NCI-H524 treated with DMSO at 0.1 percent for 48 hours (cell line): ENCODE results near the gene DHCR24.
A peak's percentile ranks its signal among the peaks of the same experiment; 100 is the strongest.
"Not testable (repeated sequence)": the region's sequence is repeated elsewhere in the genome, so short reads cannot be mapped to it uniquely, and the experiment has no call there.

Source experiments
- DNase-seq: peaks from one replicate; lab custom pipeline; 2025; lab: John Stamatoyannopoulos, UW

Gene DHCR24

GRCh38 chr1:54886724-54887664 is at the start of gene DHCR24:
DHCR24 (minus strand) TSS chr1:54887195; CDS start chr1:54887119, 76 bp downstream.
- DNase-seq: no peak

- DNase-seq: no peak
These were observed 49.8 kb upstream of the DHCR24 start for GRCh38 chr1:54936791-54937190.

GRCh38 chr1:54934869-54935268 is 47.9 kb upstream of the DHCR24 start:
- DNase-seq: no peak

GRCh38 chr1:54934081-54934480 is 47.1 kb upstream of the DHCR24 start:
- DNase-seq: not testable (repeated sequence)

GRCh38 chr1:54931275-54931840 is 44.4 kb upstream of the DHCR24 start:
- DNase-seq: no peak

- no peak for DNase-seq
These were observed 42.7 kb upstream of the DHCR24 start for GRCh38 chr1:54929700-54930099.

- no peak for DNase-seq
These were observed 41.3 kb upstream of the DHCR24 start for GRCh38 chr1:54928327-54928726.

- DNase-seq: peak; percentile 41
These were observed 40.7 kb upstream of the DHCR24 start for GRCh38 chr1:54927472-54928240.

- DNase-seq: no peak
These were observed 40.0 kb upstream of the DHCR24 start for GRCh38 chr1:54926970-54927369.

GRCh38 chr1:54922921-54923421 is 36.0 kb upstream of the DHCR24 start:
- no peak for DNase-seq

- DNase-seq: no peak
These were observed 35.2 kb upstream of the DHCR24 start for GRCh38 chr1:54922040-54922761.

- DNase-seq: no peak
These were observed 32.7 kb upstream of the DHCR24 start for GRCh38 chr1:54919367-54920359.

- not testable (repeated sequence) for DNase-seq
These were observed 24.1 kb upstream of the DHCR24 start for GRCh38 chr1:54911076-54911475.

- DNase-seq: no peak
These were observed 19.6 kb upstream of the DHCR24 start for GRCh38 chr1:54906586-54906985.

- DNase-seq: no peak
These were observed 17.6 kb upstream of the DHCR24 start for GRCh38 chr1:54904476-54905048.

- no peak for DNase-seq
These were observed 7.3 kb upstream of the DHCR24 start for GRCh38 chr1:54894271-54894670.

GRCh38 chr1:54892586-54892985 is 5.6 kb upstream of the DHCR24 start:
- DNase-seq: no peak

- no peak for DNase-seq
These were observed 2.2 kb upstream of the DHCR24 start for GRCh38 chr1:54889132-54889725.

GRCh38 chr1:54888080-54888733 is 1.2 kb upstream of the DHCR24 start:
- no peak for DNase-seq
